H9 (cell line): ENCODE data around the gene BHLHA15. TPM values are rescaled to one million over a fixed set of nuclear protein-coding genes. Genes with fewer than 3 reads are reported as not detected.

Experiments
- DNase-seq: peaks from one replicate; pipeline ENCODE4 v3.0.0-alpha.2; 2017
- H2AFZ ChIP-seq: one replicate; pipeline ENCODE4 v1.6.1; 2013; ENCODE audit warnings: mild to moderate bottlenecking, low read length, control low read depth, moderate library complexity
- H2AK5ac ChIP-seq: 2 replicates; pipeline ENCODE4 v1.6.1; 2013; ENCODE audit warnings: low read length, control low read depth, mixed read lengths; ENCODE audit not compliant: insufficient read length
- H2BK120ac ChIP-seq: one replicate; pipeline ENCODE4 v1.6.1; 2013; ENCODE audit warnings: low read depth, mild to moderate bottlenecking, low read length, control low read depth, inconsistent platforms; ENCODE audit not compliant: poor library complexity, severe bottlenecking
- H2BK12ac ChIP-seq: 2 replicates; pipeline ENCODE4 v1.6.1; 2013; ENCODE audit warnings: low read length, control low read depth, mixed read lengths, low read depth; ENCODE audit not compliant: insufficient read length
- H2BK15ac ChIP-seq: 2 replicates; pipeline ENCODE4 v1.6.1; 2013; ENCODE audit warnings: low read depth, low read length, control low read depth
- H2BK20ac ChIP-seq: one replicate; pipeline ENCODE4 v1.6.1; 2013; ENCODE audit warnings: low read depth, mild to moderate bottlenecking, low read length, control low read depth, inconsistent platforms; ENCODE audit not compliant: poor library complexity, severe bottlenecking
- H2BK5ac ChIP-seq: 2 replicates; pipeline ENCODE4 v1.6.1; 2013; ENCODE audit warnings: low read length, control low read depth, mixed read lengths; ENCODE audit not compliant: insufficient read length
- H3K14ac ChIP-seq: 2 replicates; pipeline ENCODE4 v1.6.1; 2013; ENCODE audit warnings: low read length, control low read depth; ENCODE audit not compliant: insufficient read depth
- H3K18ac ChIP-seq: 2 replicates; pipeline ENCODE4 v1.6.1; 2013; ENCODE audit warnings: low read depth, mild to moderate bottlenecking, mixed read lengths, low read length, control low read depth; ENCODE audit not compliant: insufficient read length
- H3K23ac ChIP-seq: 2 replicates; pipeline ENCODE4 v1.6.1; 2013; ENCODE audit warnings: low read length, control low read depth, mixed read lengths, low read depth; ENCODE audit not compliant: insufficient read length
- H3K23me2 ChIP-seq: 2 replicates; pipeline ENCODE4 v1.6.1; 2013; ENCODE audit warnings: low read depth, mild to moderate bottlenecking, mixed read lengths, low read length, control low read depth; ENCODE audit not compliant: insufficient read length, poor library complexity, severe bottlenecking
- H3K27ac ChIP-seq: 2 replicates; pipeline ENCODE4 v1.5.1; 2013; ENCODE audit warnings: low read length, control low read depth, mixed read lengths, low read depth; ENCODE audit not compliant: insufficient read length
- H3K27me3 ChIP-seq: 2 replicates; pipeline ENCODE4 v1.6.1; 2013; ENCODE audit warnings: low read length, control low read depth, inconsistent platforms; ENCODE audit not compliant: insufficient read depth
- H3K4ac ChIP-seq: 2 replicates; pipeline ENCODE4 v1.6.1; 2013; ENCODE audit warnings: low read depth, mild to moderate bottlenecking, control low read depth, inconsistent platforms, low read length, moderate library complexity
- H3K4me1 ChIP-seq: 2 replicates; pipeline ENCODE4 v1.6.1; 2013; ENCODE audit warnings: low read length, control low read depth, inconsistent platforms; ENCODE audit not compliant: insufficient read depth
- H3K4me2 ChIP-seq: 2 replicates; pipeline ENCODE4 v1.6.1; 2013; ENCODE audit warnings: low read length, control low read depth, mixed read lengths; ENCODE audit not compliant: insufficient read length, insufficient read depth
- H3K56ac ChIP-seq: 2 replicates; pipeline ENCODE4 v1.6.1; 2013; ENCODE audit warnings: low read depth, mild to moderate bottlenecking, mixed read lengths, low read length, control low read depth; ENCODE audit not compliant: insufficient read length
- H3K79me1 ChIP-seq: 2 replicates; pipeline ENCODE4 v1.6.1; 2013; ENCODE audit warnings: low read depth, mild to moderate bottlenecking, moderate library complexity, low read length, control low read depth, inconsistent platforms; ENCODE audit not compliant: insufficient read depth, poor library complexity, severe bottlenecking
- H3K79me2 ChIP-seq: 2 replicates; pipeline ENCODE4 v1.6.1; 2013; ENCODE audit warnings: low read length, control low read depth, inconsistent platforms; ENCODE audit not compliant: insufficient read depth
- H3K9ac ChIP-seq: 2 replicates; pipeline ENCODE4 v1.6.1; 2013; ENCODE audit warnings: low read length, control low read depth, mixed read lengths; ENCODE audit not compliant: insufficient read length; ENCODE audit errors: extremely low read depth
- H3K9me3 ChIP-seq: one replicate; pipeline ENCODE4 v1.6.1; 2013; ENCODE audit warnings: low read depth, low read length, inconsistent platforms; ENCODE audit not compliant: control insufficient read depth
- H3T11ph ChIP-seq: one replicate; pipeline ENCODE4 v1.6.1; 2013; ENCODE audit warnings: mild to moderate bottlenecking, low read length, control low read depth, inconsistent platforms
- H4K20me1 ChIP-seq: one replicate; pipeline ENCODE4 v1.6.1; 2013; ENCODE audit not compliant: control insufficient read depth, insufficient read length, insufficient read depth
- H4K5ac ChIP-seq: 2 replicates; pipeline ENCODE4 v1.6.1; 2013; ENCODE audit warnings: low read depth, mild to moderate bottlenecking, mixed read lengths, low read length, control low read depth; ENCODE audit not compliant: insufficient read length
- H4K8ac ChIP-seq: replicated peaks from 2 replicates; pipeline ENCODE4 v1.6.1; 2013; ENCODE audit warnings: low read length, control low read depth, mixed read lengths, low read depth; ENCODE audit not compliant: insufficient read length
- H4K91ac ChIP-seq: 2 replicates; pipeline ENCODE4 v1.6.1; 2013; ENCODE audit warnings: low read depth, mild to moderate bottlenecking, moderate library complexity, mixed read lengths, low read length, control low read depth; ENCODE audit not compliant: insufficient read length
- H3K27ac Mint-ChIP-seq, 3 experiments: 2 replicates in 2 of 3; 3 replicates in 1 of 3; pipeline ENCODE4 v1.8.0; 2020 to 2021; ENCODE audit warnings: mixed read lengths in 3 of 3, mild to moderate bottlenecking in 1 of 3, moderate library complexity in 1 of 3
- H3K27me3 Mint-ChIP-seq: 2 replicates; pipeline ENCODE4 v1.8.0; 2021; ENCODE audit warnings: low read depth, mild to moderate bottlenecking, moderate library complexity, mixed read lengths
- H3K36me3 Mint-ChIP-seq, 3 experiments: 2 replicates in 2 of 3; 3 replicates in 1 of 3; pipeline ENCODE4 v1.8.0; 2020 to 2021; ENCODE audit warnings: low read depth in 3 of 3, mixed read lengths in 3 of 3; ENCODE audit not compliant: insufficient read depth in 1 of 3
- H3K4me1 Mint-ChIP-seq, 2 experiments: 2 replicates each; pipeline ENCODE4 v1.8.0; 2020; ENCODE audit warnings: mixed read lengths in 2 of 2
- H3K4me3 Mint-ChIP-seq, 2 experiments: 2 replicates in 1 of 2; 3 replicates in 1 of 2; pipeline ENCODE4 v1.8.0; 2020 to 2021; ENCODE audit warnings: mild to moderate bottlenecking in 2 of 2, mixed read lengths in 2 of 2, moderate library complexity in 1 of 2
- H3K9me3 Mint-ChIP-seq, 2 experiments: 2 replicates in 1 of 2; 3 replicates in 1 of 2; pipeline ENCODE4 v1.8.0; 2020; ENCODE audit warnings: mild to moderate bottlenecking in 2 of 2, mixed read lengths in 2 of 2, moderate library complexity in 1 of 2
- CTCF ChIP-seq: fragments of 200-600 bp; sonication (generic); conservative IDR thresholded peaks from 3 replicates; pipeline ENCODE4 v1.8.0; 2021; ENCODE audit warnings: antibody characterized with exemption, mild to moderate bottlenecking
- WGBS: extraction: QIAGEN DNeasy Blood & Tissue Kit; methylation state at CpG from one replicate; pipeline ENCODE4 v1.1.7; 2013; ENCODE audit warnings: missing lambda C conversion rate, low lambda C conversion rate, mixed read lengths; ENCODE audit not compliant: insufficient read length; ENCODE audit errors: extremely low coverage; 5-methylcytosine and 5-hydroxymethylcytosine counted together
- total RNA-seq: library from RNA; stranded (reverse); gene quantifications from 2 replicates; pipeline ENCODE4 v1.2.1, GENCODE V29; 2021

Gene BHLHA15
- total RNA-seq, 1 experiment from 2014 or later: 1.4 TPM

GRCh38 chr7:98192781-98193457, 18.3 kb upstream of the BHLHA15 start:
- peaks cover 24 to 71% (median 55%) of the 10 kb centered on the region in 3 experiments; a peak in 6 of 7 replicates for H3K36me3 Mint-ChIP-seq

More at GRCh38 chr7:98192781-98193457, 18.3 kb upstream of the BHLHA15 start:
- Histone ChIP-seq H2BK120ac (no peak overlapping the region), H3K14ac (no peak overlapping the region), H3K56ac (no peak overlapping the region), H2BK15ac (no peak overlapping the region), H3K4ac (no peak overlapping the region), H3K9me3 (no peaks in the 10 kb centered on the region), H3K4me2 (no peak overlapping the region), H4K20me1 (no peaks in the 10 kb centered on the region), H4K5ac (no peak overlapping the region), H4K8ac (no peak overlapping the region), H2BK20ac (no peak overlapping the region), H3K23me2 (no peaks in the 10 kb centered on the region), H4K91ac (no peak overlapping the region), H2BK5ac (no peak overlapping the region), H3K79me2 (no peaks in the 10 kb centered on the region), H2BK12ac (no peak overlapping the region), H3K23ac (no peak overlapping the region), H3T11ph (no peak overlapping the region), H3K79me1 (no peaks in the 10 kb centered on the region), H2AFZ (no peak overlapping the region), H3K27me3 (no peaks in the 10 kb centered on the region), H3K9ac (no peak overlapping the region), H2AK5ac (no peak overlapping the region), H3K18ac (no peak overlapping the region), H3K4me1 (no peaks in the 10 kb centered on the region), H3K27ac (no peak overlapping the region)
- no peak for TF ChIP-seq CTCF
- Mint-ChIP-seq H3K27me3 (no peaks in the 10 kb centered on the region), H3K27ac (no peak overlapping the region; a peak in 1 of 7 replicates), H3K4me1 (no peaks in the 10 kb centered on the region), H3K4me3 (no peak overlapping the region), H3K9me3 (no peaks in the 10 kb centered on the region)
- DNase-seq: no peak
- no CpG with 5 or more reads among the region's 22 CpGs for WGBS
